ENCODE measurements around the gene DBR1. TPM values are rescaled to one million over a fixed set of nuclear protein-coding genes. Genes with fewer than 3 reads are reported as not detected.
"Not testable (repeated sequence)": the region's sequence is repeated elsewhere in the genome, so short reads cannot be mapped to it uniquely, and the experiment has no call there.

Gene DBR1
- total RNA-seq, 1 donor, result 17.5 TPM

DNA sequence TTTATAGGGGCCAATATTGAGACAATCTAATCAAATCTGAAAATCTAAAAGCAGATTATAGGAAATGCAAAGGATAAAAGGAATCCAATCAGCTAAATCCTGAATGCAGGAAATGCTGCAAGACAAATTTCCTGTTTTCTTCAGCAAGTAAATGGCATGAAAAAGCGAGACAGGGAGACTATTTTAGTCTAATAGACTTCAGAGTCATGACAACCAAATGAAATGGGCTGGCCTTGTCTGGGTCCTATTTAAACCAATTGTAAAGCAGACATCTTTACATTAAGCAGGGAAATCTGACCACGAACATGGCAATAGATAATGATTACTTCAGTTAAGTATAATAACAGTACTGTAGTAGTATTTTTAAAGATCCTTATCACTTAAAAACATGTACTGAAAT lies 2.1 kb downstream of the DBR1 start:
- no peak for DNase-seq (ENCODE audit: low read depth)
- TF ChIP-seq, protein P1, sequence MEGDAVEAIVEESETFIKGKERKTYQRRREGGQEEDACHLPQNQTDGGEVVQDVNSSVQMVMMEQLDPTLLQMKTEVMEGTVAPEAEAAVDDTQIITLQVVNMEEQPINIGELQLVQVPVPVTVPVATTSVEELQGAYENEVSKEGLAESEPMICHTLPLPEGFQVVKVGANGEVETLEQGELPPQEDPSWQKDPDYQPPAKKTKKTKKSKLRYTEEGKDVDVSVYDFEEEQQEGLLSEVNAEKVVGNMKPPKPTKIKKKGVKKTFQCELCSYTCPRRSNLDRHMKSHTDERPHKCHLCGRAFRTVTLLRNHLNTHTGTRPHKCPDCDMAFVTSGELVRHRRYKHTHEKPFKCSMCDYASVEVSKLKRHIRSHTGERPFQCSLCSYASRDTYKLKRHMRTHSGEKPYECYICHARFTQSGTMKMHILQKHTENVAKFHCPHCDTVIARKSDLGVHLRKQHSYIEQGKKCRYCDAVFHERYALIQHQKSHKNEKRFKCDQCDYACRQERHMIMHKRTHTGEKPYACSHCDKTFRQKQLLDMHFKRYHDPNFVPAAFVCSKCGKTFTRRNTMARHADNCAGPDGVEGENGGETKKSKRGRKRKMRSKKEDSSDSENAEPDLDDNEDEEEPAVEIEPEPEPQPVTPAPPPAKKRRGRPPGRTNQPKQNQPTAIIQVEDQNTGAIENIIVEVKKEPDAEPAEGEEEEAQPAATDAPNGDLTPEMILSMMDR (IDR thresholded peaks at IDR 0.05; ENCODE audit: insufficient read depth, low read length), result no peak

DNA sequence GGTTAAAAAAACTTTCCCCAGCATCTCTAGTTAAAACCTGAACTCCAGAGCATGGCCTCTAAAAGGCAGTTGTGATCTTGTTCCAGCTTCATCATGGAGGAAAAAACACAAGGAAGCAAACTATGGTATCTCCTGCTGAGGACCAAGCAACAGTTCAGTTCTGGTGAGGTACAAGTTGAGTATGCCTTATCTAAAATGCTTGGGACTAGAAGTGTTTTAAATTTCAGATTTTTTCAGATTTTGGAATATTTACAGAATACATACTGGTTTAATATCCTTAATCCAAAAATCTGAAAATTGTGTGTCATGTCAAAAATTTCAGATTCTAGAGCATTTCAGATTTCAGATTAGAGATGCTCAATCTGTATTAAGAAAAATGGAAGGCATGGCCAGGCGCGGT lies 9.7 kb downstream of the DBR1 start:
- DNase-seq (ENCODE audit: low read depth), result no peak
- TF ChIP-seq, protein P1 (IDR thresholded peaks at IDR 0.05; ENCODE audit: insufficient read depth, low read length), result no peak
- no peak overlapping the region for H3K4me3 ChIP-seq (ENCODE audit: low read depth, low read length)

More for the DNA sequence above, 2.1 kb downstream of the DBR1 start:
- no peak overlapping the region for H3K4me3 ChIP-seq (ENCODE audit: low read depth, low read length)

DNA sequence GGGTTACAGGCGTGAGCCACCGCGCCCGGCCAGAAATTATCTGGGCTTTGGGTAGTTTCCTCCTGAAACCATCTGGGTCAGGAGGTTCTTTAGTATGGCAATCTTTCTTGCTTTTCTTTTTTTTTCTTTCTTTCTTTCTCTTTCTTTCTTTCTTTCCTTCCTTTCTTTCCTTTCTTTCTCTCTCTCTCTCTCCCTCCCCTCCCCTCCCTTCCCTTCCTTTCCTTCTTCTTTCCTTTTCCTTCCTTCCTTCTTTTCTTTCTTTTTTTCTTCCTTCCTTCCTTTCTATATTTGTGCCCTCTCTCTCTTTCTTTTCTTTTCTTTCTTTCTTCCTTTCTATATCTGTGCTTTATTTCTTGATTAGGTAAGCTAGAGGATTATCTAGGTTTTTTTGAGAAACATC lies 17.0 kb downstream of the DBR1 start:
- TF ChIP-seq, protein P1 (IDR thresholded peaks at IDR 0.05; ENCODE audit: insufficient read depth, low read length), result no peak
- H3K4me3 ChIP-seq (ENCODE audit: low read depth, low read length), result no peak overlapping the region
- no peak for DNase-seq (ENCODE audit: low read depth)

DNA sequence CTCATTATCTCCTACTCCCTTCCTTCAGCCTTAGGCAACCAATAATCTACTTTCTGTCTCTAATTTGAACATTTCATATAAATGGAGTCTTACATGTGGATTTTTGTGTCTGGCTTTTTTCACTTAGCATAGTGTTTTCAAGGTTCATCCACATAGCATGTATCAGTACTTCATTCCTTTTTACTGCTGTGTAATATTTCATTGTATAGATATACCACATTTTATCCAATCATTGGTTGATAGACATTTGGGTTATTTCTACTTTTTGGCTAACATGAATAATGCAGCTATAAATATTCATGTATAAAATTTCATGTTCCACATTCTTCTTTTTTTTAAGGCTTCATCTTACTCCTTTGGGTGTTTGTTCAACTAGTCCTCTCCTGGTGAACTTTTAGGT lies 20.2 kb downstream of the DBR1 start:
- DNase-seq (ENCODE audit: low read depth), result no peak
- TF ChIP-seq, protein P1 (IDR thresholded peaks at IDR 0.05; ENCODE audit: insufficient read depth, low read length), result no peak
- no peak overlapping the region for H3K4me3 ChIP-seq (ENCODE audit: low read depth, low read length)

DNA sequence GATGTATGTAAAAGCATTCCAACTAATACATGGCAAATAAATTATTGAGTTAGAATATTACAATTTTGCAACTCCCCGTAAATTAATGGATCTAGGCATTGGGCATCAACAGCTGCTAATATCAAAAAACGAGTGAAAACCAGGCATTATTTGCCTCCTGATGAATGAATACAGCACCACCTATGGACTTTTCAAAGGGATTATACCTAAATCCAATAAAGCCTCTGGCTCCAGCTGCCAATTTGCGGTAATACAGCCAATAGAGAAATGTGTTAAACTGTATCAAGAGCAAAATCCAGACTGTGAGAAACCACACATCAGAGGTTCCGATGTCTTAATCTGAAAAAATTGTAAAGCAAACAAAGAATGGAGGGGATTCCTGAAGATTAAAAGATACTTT lies 26.2 kb downstream of the DBR1 start:
- TF ChIP-seq, protein P1 (IDR thresholded peaks at IDR 0.05; ENCODE audit: insufficient read depth, low read length), result no peak
- no peak overlapping the region for H3K4me3 ChIP-seq (ENCODE audit: low read depth, low read length)
- no peak for DNase-seq (ENCODE audit: low read depth)

DNA sequence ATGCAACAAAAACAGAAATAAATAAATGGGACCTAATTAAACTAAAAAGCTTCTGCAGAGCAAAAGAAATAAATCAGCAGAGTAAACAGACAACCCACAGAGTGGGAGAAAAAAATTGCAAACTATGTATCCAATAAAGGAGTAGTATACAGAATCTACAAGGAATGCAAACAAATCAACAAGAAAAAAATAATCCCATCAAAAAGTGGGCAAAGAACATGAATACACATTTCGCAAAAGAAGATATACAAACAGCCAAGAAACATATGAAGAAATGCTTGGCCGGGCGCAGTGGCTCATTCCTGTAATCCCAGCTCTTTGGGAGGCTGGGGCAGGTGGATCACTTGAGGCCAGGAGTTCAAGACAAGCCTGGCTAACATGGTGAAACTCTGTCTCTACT lies 32.5 kb downstream of the DBR1 start:
- H3K4me3 ChIP-seq (ENCODE audit: low read depth, low read length); DNase-seq (ENCODE audit: low read depth): not testable (repeated sequence)

DNA sequence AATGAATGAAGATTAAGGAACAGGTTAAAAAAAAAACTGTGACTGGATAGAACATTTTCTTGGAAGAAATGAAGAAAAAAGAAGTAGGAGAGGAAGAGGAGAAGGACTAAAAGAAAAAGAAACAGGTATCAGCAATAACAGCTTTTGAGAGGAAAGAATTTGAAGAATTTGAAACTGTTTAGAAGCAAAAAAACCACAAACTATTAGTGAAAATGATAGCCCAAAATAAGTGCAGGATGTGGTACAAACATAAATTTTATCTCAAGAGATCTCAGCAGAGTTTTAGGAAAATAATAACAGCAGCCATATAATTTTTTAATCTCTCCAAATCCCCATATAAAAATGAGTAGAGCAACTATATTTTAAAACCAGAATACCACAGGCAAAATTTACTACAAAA lies 33.8 kb downstream of the DBR1 start:
- no peak overlapping the region for H3K4me3 ChIP-seq (ENCODE audit: low read depth, low read length)
- TF ChIP-seq, protein P1 (IDR thresholded peaks at IDR 0.05; ENCODE audit: insufficient read depth, low read length), result no peak
- no peak for DNase-seq (ENCODE audit: low read depth)

Data from fibroblast of the aortic adventitia (primary cell).